GM13976 (cell line): Measurements from ENCODE around the gene CDK3.
"Not testable (repeated sequence)": the region's sequence is repeated elsewhere in the genome, so short reads cannot be mapped to it uniquely, and the experiment has no call there.

Experiments used
- DNase-seq: peaks from one replicate; pipeline ENCODE4 v3.0.0; 2012; ENCODE audit warnings: low spot score
- CTCF ChIP-seq: IDR thresholded peaks from 2 replicates; pipeline ENCODE4 v1.5.1; 2012; ENCODE audit warnings: borderline replicate concordance, mild to moderate bottlenecking; ENCODE audit not compliant: insufficient read depth; ENCODE audit errors: extremely low read depth, missing control alignments, control extremely low read depth
- in situ Hi-C: fragments of 300-500 bp; cut with MboI; formaldehyde crosslinking; loops from one replicate; pipeline ENCODE4 v1.12.0; 2022; ENCODE audit warnings: low sequenced_read_pairs, mixed read lengths, inconsistent platforms; ENCODE audit not compliant: unreplicated experiment

The CDK3 gene

DNA sequence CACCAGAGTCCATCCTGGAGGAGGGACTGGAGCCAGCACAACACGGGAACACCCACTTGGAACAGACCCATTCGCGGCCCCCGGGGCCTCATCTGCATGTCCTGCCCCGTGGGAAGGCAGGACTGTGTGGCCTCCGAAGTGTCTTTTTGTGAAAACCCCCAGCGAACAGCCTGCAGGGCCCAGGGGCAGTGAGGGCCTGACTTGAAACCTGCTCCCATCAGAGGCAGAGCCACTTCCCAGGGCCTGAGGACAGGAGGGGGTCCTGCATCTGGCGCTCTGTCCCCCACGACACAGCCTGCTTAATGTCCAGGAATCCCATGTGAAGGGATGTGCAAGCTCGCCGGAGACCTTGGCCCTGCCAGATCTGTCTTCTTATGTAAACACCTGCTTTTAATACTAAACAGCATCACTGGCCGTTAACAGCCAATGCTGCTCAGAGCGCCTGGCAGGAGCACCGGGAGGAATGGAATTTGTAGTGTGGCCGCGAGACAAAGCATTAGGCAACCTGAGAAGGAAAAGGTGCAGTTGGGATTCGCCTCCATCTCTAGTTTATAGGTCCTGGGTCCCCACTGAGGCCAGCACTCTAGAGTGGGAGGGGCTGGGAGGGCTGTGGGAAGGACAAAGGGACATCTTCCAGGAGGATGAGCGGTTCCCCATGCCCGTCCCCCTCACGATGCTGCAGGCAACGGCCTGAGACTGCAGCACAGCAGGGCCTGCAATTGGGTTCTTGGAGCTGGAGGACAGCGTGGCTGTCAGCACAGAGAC lies 36.0 kb downstream of the CDK3 start:
- no peak for DNase-seq
- no peak for TF ChIP-seq CTCF
- in situ Hi-C loops: no loop called here

DNA sequence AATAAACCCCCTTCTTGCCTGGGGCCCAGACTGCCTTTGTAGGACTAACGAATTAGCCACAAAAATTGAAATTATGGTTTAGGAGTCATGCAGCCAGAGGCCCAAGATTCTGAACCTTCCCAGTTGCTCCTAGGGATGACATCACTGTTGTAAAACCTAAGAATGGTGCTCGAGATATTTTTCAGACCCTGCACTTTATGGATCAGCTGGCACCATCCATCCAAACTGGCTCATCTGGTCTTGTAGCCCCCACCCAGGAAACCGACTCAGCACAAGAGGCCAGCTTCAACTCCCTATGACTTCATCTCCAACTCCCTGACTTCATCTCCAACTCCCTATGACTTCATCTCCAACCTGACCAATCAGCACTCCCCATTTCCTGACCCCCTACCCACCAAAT lies 37.4 kb downstream of the CDK3 start:
- no peak for DNase-seq
- in situ Hi-C loops: no loop called here
- no peak for TF ChIP-seq CTCF

DNA sequence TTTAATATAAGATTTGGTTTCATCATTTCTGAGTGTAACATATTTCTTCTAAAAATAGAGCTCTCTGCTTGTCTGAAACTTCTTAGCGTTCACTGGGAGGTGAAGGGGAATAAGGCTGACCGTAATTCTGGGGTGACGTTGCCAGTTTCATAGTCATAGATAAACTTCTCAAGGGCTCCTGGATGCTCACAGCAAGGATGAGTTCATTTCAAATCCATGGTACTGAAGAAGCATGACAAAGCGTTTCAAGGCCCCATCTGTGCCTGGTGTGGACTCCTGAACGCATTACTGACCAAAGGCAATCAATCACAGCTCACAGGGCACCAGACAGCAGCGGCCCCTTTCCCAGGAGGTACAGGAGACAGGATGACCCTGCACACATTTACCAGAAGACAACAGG lies 38.5 kb downstream of the CDK3 start:
- no peak for DNase-seq
- TF ChIP-seq CTCF: no peak
- in situ Hi-C loops: no loop called here

DNA sequence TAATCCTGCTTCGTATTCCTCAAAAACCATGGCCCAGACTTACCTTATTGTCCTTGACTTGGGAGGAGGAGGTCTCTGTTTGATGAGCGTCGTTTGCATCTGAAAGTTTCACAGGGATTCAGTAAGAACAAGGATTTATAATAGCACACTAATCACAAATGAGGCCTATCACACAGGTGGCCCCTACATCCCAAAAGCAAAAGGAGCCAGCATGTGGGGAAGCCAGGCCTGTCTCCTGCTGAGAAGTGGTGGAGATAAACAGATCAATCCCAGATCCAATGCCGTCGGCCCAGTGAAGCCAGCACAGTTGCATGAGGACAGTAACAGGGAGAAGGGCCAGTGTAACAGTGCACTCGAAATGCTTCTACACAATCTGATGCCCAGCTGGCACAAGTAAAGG lies 39.7 kb downstream of the CDK3 start:
- no peak for DNase-seq
- TF ChIP-seq CTCF: no peak
- in situ Hi-C loops: no loop called here

DNA sequence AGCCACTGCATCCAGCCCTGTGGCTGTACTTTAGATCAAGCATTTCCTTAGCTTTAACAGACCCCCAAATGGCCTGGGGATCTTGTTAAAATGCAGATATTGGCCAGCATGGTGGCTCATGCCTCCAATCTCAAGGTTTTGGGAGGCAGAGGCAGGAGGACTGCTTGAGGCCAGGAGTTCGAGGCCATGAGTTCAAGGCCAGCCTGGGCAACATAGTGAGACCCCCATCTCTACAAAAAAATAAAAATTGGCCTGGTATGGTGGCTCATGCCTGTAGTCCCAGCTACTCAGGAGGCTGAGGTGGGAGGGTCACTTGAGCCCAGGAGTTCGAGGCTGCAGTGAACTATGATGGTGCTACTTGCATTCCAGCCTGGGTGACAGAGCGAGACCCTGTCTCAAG lies 42.2 kb downstream of the CDK3 start:
- in situ Hi-C loops, DNase-seq: not testable (repeated sequence)

- DNase-seq, in situ Hi-C loops: not testable (repeated sequence)
Observed at GRCh38 chr17:76044475-76045007, 43.9 kb downstream of the CDK3 start.

DNA sequence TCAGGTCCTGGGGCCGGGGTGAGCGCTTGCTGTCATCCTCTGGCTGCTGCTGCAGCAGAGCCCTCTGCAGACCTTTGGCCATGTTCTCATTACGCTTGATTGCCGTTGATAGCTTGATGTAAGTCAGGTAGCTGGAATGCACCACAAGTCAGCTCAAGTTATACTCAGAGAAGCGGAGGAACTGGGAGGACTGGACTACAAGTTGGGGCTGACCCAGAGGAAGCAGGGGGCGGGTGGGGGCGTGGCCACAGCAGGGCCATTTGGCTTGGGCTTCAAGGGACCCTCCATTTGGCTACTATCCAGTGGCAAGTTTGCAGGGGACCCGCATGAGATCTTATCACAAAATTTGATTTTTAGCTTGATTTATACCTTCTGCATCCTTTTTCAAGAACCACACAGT lies 45.4 kb downstream of the CDK3 start:
- in situ Hi-C loops: no loop called here
- no peak for DNase-seq
- no peak for TF ChIP-seq CTCF
